ENCODE results near the gene EMSY. TPM values are rescaled to one million over a fixed set of nuclear protein-coding genes. Genes with fewer than 3 reads are reported as not detected.
"Not testable (repeated sequence)": the region's sequence is repeated elsewhere in the genome, so short reads cannot be mapped to it uniquely, and the experiment has no call there.

The EMSY gene
- total and polyA plus RNA-seq, 3 donors from 2014 or later: 23.1 to 45.5 (median 35.7) TPM

DNA sequence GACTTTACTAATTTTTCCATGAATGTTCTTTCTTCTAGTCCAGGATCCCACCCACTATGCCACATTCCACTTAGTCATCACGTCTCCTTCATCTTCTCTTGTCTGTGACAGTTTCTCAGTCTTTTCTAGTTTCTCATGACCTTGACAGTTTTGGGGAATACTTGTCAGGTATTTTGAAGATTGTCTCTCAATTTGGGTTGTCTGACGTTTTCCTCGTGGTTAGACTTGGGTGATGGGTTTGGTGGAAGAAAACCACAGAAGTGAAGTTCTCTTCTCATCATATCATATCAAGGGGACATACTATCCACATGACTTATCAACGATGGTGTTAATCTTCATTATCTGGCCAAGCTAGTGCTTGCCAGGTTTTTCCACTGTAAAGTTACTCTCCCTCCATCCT is 123.3 kb downstream of the EMSY start:
- DNase-seq: no peak
- Histone ChIP-seq H3K4me1 (no peaks in the 10 kb centered on the region), H3K27me3 (no peaks in the 10 kb centered on the region), H3K36me3 (ENCODE audit: low read depth, missing control alignments) (no peaks in the 10 kb centered on the region), H3K9me3 (no peaks in the 10 kb centered on the region), H3K27ac (no peak overlapping the region), H3K4me3 (no peak overlapping the region)
- intact Hi-C loops (cut with DNase I; ENCODE audit: low total_unique reads): no loop called here
- whole genome bisulfite sequencing, 2 donors: 74 to 83% methylated on average over 4 of the region's 4 CpGs
- no peak for TF ChIP-seq POLR2A (IDR thresholded peaks at IDR 0.05)
- TF ChIP-seq, protein P1, sequence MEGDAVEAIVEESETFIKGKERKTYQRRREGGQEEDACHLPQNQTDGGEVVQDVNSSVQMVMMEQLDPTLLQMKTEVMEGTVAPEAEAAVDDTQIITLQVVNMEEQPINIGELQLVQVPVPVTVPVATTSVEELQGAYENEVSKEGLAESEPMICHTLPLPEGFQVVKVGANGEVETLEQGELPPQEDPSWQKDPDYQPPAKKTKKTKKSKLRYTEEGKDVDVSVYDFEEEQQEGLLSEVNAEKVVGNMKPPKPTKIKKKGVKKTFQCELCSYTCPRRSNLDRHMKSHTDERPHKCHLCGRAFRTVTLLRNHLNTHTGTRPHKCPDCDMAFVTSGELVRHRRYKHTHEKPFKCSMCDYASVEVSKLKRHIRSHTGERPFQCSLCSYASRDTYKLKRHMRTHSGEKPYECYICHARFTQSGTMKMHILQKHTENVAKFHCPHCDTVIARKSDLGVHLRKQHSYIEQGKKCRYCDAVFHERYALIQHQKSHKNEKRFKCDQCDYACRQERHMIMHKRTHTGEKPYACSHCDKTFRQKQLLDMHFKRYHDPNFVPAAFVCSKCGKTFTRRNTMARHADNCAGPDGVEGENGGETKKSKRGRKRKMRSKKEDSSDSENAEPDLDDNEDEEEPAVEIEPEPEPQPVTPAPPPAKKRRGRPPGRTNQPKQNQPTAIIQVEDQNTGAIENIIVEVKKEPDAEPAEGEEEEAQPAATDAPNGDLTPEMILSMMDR (IDR thresholded peaks at IDR 0.05): no peak

DNA sequence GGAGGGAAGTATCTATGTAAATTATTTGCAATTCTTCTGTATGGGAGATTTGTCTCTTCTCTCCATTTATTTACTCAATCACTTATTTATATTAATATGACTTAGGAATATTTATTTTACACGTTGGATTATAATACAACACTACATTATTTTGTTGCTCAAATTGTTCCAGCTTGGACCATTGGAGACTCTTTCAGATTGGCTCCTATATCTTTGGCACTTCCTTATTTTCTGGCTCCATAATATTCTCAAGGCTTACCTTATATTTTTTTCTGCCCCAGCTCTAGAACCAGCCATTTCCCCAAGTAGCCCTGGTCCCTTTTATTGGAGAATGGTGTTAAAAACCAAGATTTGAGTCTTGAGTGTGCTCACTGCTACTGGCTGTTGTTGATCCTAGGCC is 123.8 kb downstream of the EMSY start:
- H3K9me3 ChIP-seq: no peaks in the 10 kb centered on the region
- no peak overlapping the region for H3K4me3 ChIP-seq
- intact Hi-C loops (cut with DNase I; ENCODE audit: low total_unique reads): no loop called here
- no peaks in the 10 kb centered on the region for H3K27me3 ChIP-seq
- 81 to 88% methylated on average over 1 of the region's 1 CpG for WGBS, 2 donors
- TF ChIP-seq POLR2A (IDR thresholded peaks at IDR 0.05): no peak
- TF ChIP-seq, protein P1 (IDR thresholded peaks at IDR 0.05): no peak
- H3K27ac ChIP-seq: no peak overlapping the region
- no peak for DNase-seq
- no peaks in the 10 kb centered on the region for H3K4me1 ChIP-seq
- H3K36me3 ChIP-seq (ENCODE audit: low read depth, missing control alignments): no peaks in the 10 kb centered on the region

- H3K36me3 ChIP-seq (ENCODE audit: low read depth, missing control alignments); DNase-seq; H3K27me3 ChIP-seq; H3K4me3 ChIP-seq; H3K4me1 ChIP-seq; H3K27ac ChIP-seq; H3K9me3 ChIP-seq; intact Hi-C loops (cut with DNase I; ENCODE audit: low total_unique reads): not testable (repeated sequence)
- 95 to 97% methylated on average over 12 of the region's 12 CpGs for WGBS, 2 donors
These were observed 127.5 kb downstream of the EMSY start for GRCh38 chr11:76572181-76572875.

DNA sequence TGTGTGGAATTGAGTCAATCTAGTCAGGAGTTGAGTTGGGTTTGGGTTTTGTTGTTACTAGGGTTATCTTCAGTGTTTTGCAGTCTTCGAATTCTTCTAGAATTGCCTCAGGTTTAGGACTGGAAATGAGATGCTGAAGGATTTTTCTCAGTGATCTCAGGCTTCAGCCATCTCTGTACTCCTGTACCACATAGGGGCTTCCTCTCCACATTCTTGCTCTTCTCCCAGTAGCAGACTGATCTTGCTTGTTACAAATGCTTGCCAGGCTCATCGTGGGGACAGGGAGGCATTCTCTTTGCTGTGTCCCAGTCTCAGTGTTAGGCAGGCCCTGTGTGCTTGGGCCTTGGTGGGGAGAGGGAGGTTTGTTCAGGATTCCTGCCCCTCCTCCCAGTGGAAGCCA is 129.6 kb downstream of the EMSY start:
- intact Hi-C loops (cut with DNase I; ENCODE audit: low total_unique reads): no loop called here
- Histone ChIP-seq H3K4me3 (no peak overlapping the region), H3K27ac (no peak overlapping the region), H3K36me3 (ENCODE audit: low read depth, missing control alignments) (no peaks in the 10 kb centered on the region), H3K27me3 (no peaks in the 10 kb centered on the region), H3K9me3 (no peaks in the 10 kb centered on the region), H3K4me1 (peaks cover 4% of the 10 kb centered on the region)
- TF ChIP-seq, protein P1 (IDR thresholded peaks at IDR 0.05): no peak
- TF ChIP-seq POLR2A (IDR thresholded peaks at IDR 0.05): no peak
- DNase-seq: no peak
- WGBS, 2 donors: 88 to 92% methylated on average over 2 of the region's 2 CpGs

DNA sequence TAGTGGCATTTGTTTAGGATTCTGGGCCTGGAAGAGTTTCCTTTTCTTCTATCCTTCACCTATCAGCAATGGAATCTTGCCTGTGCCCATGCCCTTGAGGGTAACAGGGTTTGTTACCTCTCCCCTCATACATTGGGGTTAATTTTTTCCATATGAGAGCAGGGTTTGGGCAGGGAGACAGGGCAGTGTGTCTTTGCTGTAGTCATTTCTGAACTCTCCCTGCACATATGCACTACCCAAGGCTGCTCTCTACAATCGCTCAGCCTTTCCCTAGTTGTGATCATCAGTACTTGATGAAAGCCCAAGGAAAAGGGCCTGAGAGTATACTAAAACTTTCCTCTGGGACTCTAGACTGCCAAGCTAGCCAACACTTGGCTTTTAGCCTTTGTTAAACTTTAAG is 130.1 kb downstream of the EMSY start:
- 76 to 81% methylated on average over 1 of the region's 1 CpG for WGBS, 2 donors
- H3K27me3 ChIP-seq: no peaks in the 10 kb centered on the region
- H3K27ac ChIP-seq: no peak overlapping the region
- TF ChIP-seq, protein P1 (IDR thresholded peaks at IDR 0.05): no peak
- TF ChIP-seq POLR2A (IDR thresholded peaks at IDR 0.05): no peak
- intact Hi-C loops (cut with DNase I; ENCODE audit: low total_unique reads): no loop called here
- DNase-seq: no peak
- H3K4me3 ChIP-seq: no peak overlapping the region
- no peaks in the 10 kb centered on the region for H3K9me3 ChIP-seq
- no peaks in the 10 kb centered on the region for H3K36me3 ChIP-seq (ENCODE audit: low read depth, missing control alignments)
- peaks cover 4% of the 10 kb centered on the region for H3K4me1 ChIP-seq

Data from testis (tissue), 3 donors.